Measurements from ENCODE around the gene ASAP2.

The ASAP2 gene

GRCh38 chr2:9345997-9346396 lies 139.4 kb downstream of the ASAP2 start:
- DNase-seq (ENCODE audit: low read depth in 2 of 2) = no peak

- DNase-seq (ENCODE audit: low read depth in 2 of 2) = no peak
These were observed 140.3 kb downstream of the ASAP2 start for GRCh38 chr2:9346885-9347284.

DNA sequence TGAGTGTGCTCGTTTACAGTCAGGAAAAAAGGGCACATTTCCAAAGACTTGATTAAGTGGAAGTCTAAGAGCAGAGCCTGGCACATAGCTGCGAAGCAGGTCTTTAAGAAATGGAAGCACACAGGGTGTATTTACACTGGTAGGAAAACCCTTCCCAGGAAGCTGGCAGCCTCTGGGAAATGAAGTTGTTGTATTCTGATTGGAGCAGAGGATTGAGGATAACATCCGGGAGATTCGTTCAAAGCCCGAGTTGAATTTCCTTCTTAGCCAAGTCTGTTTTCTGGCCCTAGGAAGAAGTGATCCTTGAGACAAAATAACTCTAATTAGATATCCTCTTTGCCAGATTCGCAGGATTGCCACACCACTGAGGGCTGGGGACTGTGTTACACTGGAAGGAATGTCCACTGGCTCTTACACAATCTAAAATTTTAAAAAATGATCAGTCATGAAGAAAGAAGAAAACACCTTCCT lies 140.8 kb downstream of the ASAP2 start:
- DNase-seq (ENCODE audit: low read depth in 2 of 2) = no peak

DNA sequence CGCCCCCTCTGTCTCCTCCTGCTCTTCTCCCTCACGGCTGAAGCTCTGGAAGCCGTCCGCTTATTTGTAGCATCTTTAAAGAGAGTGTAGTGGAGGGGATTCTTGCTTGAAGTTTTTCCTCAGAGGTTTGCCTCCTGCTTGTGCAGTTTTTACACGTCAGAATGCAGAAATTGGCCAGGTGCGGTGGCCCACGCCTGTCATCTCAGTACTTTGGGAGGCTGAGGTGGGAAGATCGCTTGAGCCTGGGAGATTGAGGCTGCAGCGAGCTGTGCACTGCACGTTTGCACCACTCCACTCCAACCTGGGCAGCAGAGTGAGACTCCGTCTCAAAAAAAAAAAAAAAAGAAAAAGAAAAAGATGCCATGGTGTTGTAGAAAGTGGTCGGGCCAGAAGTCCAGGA lies 147.7 kb downstream of the ASAP2 start:
- DNase-seq (ENCODE audit: low read depth in 2 of 2) = no peak

DNA sequence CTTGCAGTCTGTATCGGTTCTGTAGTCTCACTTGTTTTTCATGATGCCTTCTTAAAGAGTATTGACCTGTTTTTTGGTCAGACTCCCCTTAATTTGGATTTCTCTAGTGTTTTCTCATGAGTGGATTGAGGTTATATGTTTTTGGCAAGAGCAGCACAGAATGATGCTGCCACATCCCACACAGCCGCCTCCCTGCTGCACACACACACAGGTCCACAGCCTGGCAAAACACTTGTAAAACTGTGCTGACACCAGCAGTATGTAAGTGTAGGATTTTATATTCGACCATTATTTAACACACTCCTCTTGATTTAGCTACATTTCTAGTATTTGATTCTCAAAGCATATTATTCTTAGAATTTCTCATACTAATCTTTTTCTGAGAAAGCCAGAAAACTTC lies 148.7 kb downstream of the ASAP2 start:
- no peak for DNase-seq (ENCODE audit: low read depth in 2 of 2)

GRCh38 chr2:9355716-9356115 lies 149.1 kb downstream of the ASAP2 start:
- DNase-seq (ENCODE audit: low read depth in 2 of 2) = no peak

GRCh38 chr2:9356261-9356660 lies 149.6 kb downstream of the ASAP2 start:
- DNase-seq (ENCODE audit: low read depth in 2 of 2) = no peak

GRCh38 chr2:9358846-9359245 lies 152.2 kb downstream of the ASAP2 start:
- DNase-seq (ENCODE audit: low read depth in 2 of 2) = no peak

DNA sequence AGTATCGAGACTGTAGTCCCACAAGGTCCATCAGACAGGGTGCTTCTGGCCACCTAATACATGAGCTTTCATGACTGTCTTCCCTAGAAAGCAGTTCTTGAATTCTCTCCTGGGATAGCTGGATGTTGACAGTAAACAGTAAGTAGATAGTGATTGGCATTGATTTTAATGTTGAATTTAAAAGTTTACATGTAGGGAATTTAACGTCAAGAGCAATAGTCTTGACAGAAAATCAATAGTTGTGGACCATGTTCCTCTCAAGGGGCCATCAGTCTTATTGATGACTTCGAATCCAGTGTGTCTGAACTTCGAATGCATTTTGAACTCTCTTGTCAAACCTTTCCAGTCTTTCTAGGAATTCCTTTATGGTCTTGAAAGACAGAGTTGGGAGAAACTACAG lies 152.9 kb downstream of the ASAP2 start:
- no peak for DNase-seq (ENCODE audit: low read depth in 2 of 2)

- DNase-seq (ENCODE audit: low read depth in 2 of 2) = no peak
These were observed 153.5 kb downstream of the ASAP2 start for GRCh38 chr2:9360110-9360509.

DNA sequence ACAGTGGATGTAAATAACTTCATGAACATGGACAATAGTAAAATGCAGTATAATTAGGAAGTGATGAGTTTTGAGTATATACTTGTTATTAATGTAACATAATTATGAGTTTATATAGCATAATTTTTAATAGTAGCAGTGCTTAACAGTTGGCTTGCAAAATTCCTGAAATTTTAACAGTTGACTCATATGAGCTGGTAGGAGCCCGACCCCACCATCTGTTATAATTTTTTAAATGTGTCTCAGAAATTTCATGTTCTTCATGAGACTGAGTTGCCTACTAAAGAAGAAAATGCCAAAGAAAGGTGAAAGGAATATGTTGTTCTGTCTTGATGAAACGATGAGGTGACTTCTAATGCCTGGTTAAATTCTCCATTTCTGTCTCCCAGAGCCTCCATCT lies 154.1 kb downstream of the ASAP2 start:
- no peak for DNase-seq (ENCODE audit: low read depth in 2 of 2)

DNA sequence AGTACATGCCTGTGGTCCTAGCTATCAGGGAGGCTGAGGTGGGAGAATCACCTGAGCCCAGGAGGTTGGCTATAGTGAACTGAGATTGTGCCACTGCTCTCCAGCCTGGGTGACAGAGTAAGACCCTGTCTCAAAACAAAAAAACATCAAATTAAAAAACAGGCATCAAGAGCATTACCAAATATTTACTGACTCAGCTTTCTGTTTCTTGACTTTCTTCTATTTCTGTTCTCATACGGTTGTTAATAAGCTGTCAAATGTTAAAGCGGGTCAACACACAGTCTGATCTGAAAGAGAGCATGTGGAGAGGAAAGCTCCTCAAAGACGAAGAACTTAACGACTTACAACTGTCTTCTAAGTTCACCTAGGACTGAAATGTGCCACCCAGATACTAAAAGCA lies 157.8 kb downstream of the ASAP2 start:
- no peak for DNase-seq (ENCODE audit: low read depth in 2 of 2)

GRCh38 chr2:9364791-9365497 lies 158.3 kb downstream of the ASAP2 start:
- DNase-seq (ENCODE audit: low read depth in 2 of 2) = no peak

DNA sequence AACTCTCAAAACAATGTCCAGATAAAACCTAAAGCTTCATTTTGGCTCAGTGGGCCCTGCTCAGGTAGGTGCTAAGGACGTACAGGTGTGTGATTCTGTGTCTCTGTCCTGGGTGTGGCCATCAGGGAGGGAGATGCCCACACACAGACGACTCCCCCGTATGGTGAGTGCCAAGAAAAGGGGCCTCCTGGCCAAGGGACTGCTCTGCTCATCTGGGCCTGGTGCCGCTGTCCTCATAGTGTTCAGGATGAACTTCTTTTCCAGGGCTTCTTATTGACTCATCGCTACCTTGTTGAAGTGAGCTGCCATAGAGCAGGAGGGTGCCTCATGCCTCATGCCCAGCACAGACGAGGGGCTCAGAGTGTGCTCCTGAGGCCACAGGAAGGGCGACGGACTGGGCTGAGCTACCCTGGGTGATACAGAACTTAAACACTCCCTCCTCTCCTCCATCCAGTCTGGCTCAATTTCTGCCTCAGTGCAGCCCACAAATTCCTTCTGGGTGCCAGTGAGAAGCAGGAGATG lies 158.9 kb downstream of the ASAP2 start:
- DNase-seq (ENCODE audit: low read depth in 2 of 2) = no peak

- no peak for DNase-seq (ENCODE audit: low read depth in 2 of 2)
These were observed 159.4 kb downstream of the ASAP2 start for GRCh38 chr2:9366026-9366425.

- no peak for DNase-seq (ENCODE audit: low read depth in 2 of 2)
These were observed 164.1 kb downstream of the ASAP2 start for GRCh38 chr2:9370746-9371145.

DNA sequence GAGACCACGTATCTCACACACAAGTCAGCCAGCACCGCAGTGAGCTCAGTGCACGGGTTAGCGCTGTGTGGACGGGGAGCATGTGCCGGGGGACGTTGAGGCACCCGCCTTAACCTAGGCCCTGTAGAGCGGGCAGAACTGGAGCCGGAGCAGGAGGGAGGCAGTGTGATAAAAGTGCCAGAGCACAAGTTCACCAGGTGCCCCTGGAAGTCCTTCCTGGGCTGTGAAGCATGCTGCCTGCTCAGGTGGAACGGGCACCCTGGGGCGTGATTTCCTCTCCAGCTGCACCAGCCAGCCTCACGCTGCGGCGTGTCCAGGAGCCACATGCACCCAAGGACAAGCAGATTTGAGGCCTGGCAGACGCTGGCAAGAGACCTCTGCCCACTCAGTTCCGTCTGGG lies 166.4 kb downstream of the ASAP2 start:
- DNase-seq (ENCODE audit: low read depth in 2 of 2) = no peak

DNA sequence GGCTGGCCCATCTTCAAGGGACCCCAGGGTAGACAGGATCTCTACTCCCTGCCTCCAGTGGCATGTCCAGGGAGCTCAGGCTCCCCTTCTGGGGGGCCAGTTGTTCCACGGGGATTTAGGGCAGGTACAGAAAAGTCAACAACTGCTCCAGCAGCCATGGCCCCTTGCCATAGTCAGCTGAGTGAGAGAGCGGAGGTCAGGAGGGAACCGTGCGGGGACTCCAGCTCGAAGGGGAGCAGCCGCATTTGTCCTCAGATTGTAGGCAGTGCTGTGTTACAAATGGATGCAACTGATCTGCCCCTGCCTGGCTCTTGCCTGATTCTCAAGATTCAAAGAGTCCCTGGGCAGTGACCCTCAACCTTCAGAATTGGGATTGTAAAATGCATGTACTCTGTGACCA lies 166.9 kb downstream of the ASAP2 start:
- no peak for DNase-seq (ENCODE audit: low read depth in 2 of 2)

DNA sequence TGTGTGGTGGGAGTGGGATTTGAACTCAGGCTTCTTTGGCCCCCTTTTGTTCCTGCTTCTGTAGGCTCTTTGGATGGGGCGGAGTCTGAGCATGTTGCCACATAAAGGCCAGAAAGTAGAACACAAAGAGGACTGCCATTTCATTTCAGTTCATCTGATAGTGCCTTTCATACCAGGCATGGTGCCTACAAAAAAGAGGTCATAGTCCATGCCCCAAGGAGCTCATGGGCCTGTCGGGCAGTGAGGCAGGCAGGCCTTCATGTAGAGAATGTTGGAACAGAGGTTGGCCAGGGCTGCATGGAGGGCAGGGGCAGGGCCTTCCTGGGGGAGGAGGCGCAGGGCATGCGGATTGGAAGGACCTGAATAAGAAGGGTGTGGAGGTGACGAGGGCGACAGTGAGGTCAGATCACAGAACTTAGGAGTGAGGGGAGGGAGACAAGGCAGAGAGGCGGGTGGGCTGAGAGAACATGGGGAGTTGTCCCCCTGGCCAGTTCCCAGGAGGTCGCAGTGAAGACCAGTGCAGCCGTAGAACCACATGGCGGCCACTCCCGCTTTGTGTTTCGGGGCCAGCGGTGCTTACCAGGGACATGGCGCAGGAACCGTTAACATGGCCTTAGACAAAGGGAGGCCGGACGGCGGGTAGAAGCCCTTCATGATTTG lies 167.6 kb downstream of the ASAP2 start:
- no peak for DNase-seq (ENCODE audit: low read depth in 2 of 2)

DNA sequence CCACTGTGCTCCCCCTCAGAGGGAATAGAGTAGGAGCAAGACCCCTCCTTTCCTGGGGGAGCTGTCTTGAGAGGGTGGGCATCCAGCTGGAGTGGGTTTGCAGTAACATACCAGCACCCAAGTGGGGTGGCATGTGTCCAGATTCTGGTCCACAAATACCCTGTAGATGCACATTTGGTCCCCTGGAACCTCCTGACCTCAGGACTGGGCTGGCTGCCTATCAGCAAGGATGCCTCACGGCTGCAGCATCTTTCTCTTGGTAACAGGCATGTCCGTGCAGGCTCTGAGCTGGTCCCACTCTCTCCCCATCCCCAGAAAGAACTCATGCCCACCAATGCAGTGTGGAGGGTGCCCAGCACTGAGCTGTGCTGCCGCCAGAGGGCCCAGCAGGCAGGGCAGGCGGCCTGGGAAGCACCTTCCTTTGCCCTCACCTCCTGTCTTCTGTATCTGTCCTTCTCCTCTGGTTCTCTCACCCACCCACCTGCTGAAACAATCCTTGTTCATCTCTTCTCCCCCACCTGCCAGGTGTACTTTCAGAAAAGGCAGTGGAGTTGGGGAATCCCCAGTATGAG lies 169.3 kb downstream of the ASAP2 start:
- no peak for DNase-seq (ENCODE audit: low read depth in 2 of 2)

GRCh38 chr2:9377461-9378097 lies 171.0 kb downstream of the ASAP2 start:
- no peak for DNase-seq (ENCODE audit: low read depth in 2 of 2)
